ENCODE data around the gene IFNA21. TPM values are rescaled to one million over a fixed set of nuclear protein-coding genes. Genes with fewer than 3 reads are reported as not detected.
A peak's percentile ranks its signal among the peaks of the same experiment; 100 is the strongest.
"Not testable (repeated sequence)": the region's sequence is repeated elsewhere in the genome, so short reads cannot be mapped to it uniquely, and the experiment has no call there.

Gene IFNA21
- total and polyA plus RNA-seq, 10 donors, result not detected

DNA sequence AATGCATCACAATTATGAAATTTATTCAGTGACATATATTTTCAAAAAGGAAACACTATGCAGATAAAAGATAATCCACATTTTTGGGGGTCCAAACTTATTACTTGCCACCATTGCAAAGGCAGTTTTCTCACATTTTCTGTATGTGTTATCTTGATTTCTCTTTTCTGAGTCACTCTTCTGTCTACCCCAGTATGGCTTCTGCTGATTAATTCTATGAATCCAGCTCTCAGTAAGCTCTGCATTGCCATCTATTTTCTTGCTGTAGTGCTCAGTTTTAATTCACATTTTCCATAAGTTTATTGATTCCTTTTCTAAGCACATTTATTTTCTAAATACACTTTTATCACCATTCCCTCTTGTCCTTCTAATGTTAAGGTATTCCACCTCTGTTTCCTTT is 38.7 kb upstream of the IFNA21 start:
- Histone ChIP-seq H3K4me3 (no peak overlapping the region), H3K4me1 (no peaks in the 10 kb centered on the region), H3K9me3 (peaks cover 0 to 4% (median 0%) of the 10 kb centered on the region in 8 donors), H3K27ac (no peak overlapping the region), H3K36me3 (no peaks in the 10 kb centered on the region), H3K27me3 (replicated peaks in 1 of 7) (no peaks in the 10 kb centered on the region)
- no peak for TF ChIP-seq POLR2A (IDR thresholded peaks at IDR 0.05)
- TF ChIP-seq, protein P1, sequence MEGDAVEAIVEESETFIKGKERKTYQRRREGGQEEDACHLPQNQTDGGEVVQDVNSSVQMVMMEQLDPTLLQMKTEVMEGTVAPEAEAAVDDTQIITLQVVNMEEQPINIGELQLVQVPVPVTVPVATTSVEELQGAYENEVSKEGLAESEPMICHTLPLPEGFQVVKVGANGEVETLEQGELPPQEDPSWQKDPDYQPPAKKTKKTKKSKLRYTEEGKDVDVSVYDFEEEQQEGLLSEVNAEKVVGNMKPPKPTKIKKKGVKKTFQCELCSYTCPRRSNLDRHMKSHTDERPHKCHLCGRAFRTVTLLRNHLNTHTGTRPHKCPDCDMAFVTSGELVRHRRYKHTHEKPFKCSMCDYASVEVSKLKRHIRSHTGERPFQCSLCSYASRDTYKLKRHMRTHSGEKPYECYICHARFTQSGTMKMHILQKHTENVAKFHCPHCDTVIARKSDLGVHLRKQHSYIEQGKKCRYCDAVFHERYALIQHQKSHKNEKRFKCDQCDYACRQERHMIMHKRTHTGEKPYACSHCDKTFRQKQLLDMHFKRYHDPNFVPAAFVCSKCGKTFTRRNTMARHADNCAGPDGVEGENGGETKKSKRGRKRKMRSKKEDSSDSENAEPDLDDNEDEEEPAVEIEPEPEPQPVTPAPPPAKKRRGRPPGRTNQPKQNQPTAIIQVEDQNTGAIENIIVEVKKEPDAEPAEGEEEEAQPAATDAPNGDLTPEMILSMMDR (IDR thresholded peaks at IDR 0.05 in 8 of 11, conservative IDR thresholded peaks at IDR 0.05 in 3 of 11), result no peak
- TF ChIP-seq POLR2AphosphoS5 (IDR thresholded peaks at IDR 0.05), result no peak
- intact Hi-C loops (cut with DNase I; ENCODE audit: low total_unique reads), result no loop called here
- DNase-seq, result no peak

DNA sequence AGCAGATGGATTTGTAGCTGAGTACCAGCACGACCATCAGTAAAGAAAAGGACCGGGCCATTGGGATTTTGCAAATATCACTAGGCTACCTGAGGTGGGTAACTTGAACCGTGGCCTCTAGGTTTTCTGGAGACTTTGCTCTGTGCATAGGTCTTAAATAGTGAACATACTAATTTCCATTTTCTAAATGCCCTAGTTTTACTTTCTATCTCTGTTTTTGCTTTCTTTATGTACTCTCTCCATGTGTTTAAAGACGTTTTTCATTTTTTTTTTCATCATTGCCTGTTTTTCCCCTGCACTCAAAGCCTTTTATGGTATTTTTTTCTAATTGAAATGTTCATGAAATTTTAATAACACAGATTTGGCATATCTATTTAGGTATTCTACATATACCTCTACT is 35.6 kb upstream of the IFNA21 start, which contains the start of gene IFNA7:
Gene IFNA7 (minus strand): TSS at position 101 of the 400 bp plus-strand sequence. CDS start 40 bp downstream, at position 61.
- DNase-seq; H3K4me1 ChIP-seq; H3K27me3 ChIP-seq (replicated peaks in 1 of 7); intact Hi-C loops (cut with DNase I; ENCODE audit: low total_unique reads); H3K4me3 ChIP-seq; H3K36me3 ChIP-seq; H3K9me3 ChIP-seq; H3K27ac ChIP-seq: not testable (repeated sequence)
- WGBS, 5 donors, result 63 to 81% (median 73%) methylated on average over 4 of the region's 4 CpGs

DNA sequence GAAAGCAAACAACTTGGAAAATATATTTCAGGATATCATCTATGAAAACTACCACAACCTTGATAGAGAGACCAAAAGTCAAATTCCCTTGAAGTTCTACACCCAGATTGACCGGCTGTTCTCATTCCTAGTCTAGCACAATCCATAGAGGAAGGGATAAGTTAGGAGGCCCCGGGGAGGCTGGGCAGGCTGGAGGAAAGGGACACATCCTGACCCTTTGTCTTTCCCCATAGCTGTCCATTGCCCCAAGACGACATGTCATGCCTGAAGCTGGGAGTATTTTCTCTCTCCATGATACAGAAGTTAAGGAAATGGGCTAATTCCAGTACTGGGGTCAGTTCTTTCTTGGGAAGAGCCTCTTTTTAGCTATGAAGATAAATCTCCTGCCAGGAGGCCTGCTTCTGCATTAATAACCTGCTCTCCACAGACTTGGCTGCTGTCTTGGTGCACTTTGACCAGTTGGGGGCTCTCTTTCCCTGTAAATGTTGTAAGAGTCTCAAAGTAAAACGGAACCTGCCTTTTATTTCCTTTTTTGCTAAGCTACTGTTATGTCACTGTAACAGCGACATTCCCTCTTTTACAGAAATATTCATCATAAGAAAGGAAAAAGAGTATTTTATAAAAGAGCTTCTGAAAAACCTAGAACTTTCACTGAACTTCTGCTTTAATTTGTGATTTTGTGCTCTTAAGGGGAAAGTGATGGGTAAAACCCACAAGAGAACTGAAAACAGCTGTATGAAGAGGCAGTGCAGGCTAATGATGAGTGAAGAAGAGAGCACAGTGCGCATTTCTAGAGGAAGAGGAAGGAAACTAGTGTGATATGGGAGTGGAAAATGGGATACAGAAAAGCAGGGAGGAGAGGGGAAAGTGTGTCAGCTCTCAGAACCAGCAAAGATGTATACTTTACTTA is 28.7 kb upstream of the IFNA21 start:
- H3K36me3 ChIP-seq; H3K27ac ChIP-seq; DNase-seq; H3K9me3 ChIP-seq; H3K4me1 ChIP-seq; H3K27me3 ChIP-seq (replicated peaks in 1 of 7); H3K4me3 ChIP-seq; intact Hi-C loops (cut with DNase I; ENCODE audit: low total_unique reads): not testable (repeated sequence)
- TF ChIP-seq, protein P1 (IDR thresholded peaks at IDR 0.05 in 8 of 11, conservative IDR thresholded peaks at IDR 0.05 in 3 of 11), result peak in 10 of 11 experiments; percentile 30 to 77 (median 55)
- WGBS, 5 donors, result 31 to 38% (median 33%) methylated on average over 6 of the region's 6 CpGs

DNA sequence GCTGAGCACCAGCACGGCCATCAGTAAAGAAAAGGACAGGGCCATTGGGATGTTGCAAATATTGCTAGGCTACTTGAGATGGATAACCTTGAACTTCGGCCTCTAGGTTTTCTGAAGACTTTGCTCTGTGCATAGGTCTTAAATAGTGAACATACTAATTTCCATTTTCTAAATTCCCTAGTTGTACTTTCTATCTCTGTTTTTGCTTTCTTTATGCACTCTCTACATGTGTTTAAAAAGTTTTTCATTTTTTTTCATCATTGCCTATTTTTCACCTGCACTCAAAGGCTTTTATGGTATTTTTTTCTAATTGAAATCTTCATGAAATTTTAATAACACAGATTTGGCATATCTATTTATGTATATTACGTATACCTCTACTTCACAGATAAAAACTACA is 21.0 kb upstream of the IFNA21 start, which contains the start of gene IFNA4:
Gene IFNA4 (minus strand): TSS at position 101 of the 400 bp plus-strand sequence. CDS start 56 bp downstream, at position 45.
- DNase-seq; H3K36me3 ChIP-seq; H3K9me3 ChIP-seq; H3K27ac ChIP-seq; H3K4me3 ChIP-seq; H3K4me1 ChIP-seq; intact Hi-C loops (cut with DNase I; ENCODE audit: low total_unique reads); H3K27me3 ChIP-seq (replicated peaks in 1 of 7): not testable (repeated sequence)
- 85 to 93% (median 89%) methylated on average over 3 of the region's 3 CpGs for WGBS, 5 donors

DNA sequence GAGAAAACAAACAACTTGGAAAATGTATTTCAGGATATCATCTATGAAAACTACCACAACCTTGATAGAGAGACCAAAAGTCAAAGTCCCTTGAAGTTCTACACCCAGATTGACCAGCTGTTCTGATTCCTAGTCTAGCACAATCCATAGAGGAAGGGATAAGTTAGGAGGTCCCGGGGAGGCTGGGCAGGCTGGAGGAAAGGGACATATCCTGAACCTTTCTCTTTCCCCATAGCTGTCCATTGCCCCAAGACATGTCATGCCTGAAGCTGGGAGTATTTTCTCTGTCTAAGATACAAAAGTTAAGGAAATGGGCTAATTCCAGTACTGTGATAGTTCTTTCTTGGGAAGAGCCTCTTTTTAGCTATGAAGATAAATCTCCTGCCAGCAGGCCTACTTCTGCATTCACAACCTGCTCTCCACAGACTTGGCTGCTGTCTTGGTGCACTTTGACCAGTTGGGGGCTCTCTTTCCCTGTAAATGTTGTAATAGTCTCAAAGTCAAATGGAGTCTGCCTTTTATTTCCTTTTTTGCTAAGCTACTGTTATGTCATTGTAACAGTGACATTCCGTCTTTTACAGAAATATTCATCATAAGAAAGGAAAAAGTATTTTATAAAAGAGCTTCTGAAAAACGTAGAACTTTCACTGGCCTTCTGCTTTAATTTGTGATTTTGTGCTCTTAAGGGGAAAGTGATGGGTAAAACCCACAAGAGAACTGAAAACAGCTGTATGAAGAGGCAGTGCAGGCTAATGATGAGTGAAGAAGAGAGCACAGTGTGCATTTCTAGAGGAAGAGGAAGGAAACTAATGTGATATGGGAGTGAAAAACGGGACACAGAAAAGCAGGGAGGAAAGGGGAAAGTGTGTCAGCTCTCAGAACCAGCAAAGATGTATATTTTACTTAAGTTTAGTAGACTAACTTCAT is 16.6 kb upstream of the IFNA21 start:
- H3K27ac ChIP-seq; H3K9me3 ChIP-seq; H3K4me1 ChIP-seq; H3K27me3 ChIP-seq (replicated peaks in 1 of 7); H3K36me3 ChIP-seq; DNase-seq; H3K4me3 ChIP-seq; intact Hi-C loops (cut with DNase I; ENCODE audit: low total_unique reads): not testable (repeated sequence)
- TF ChIP-seq, protein P1 (IDR thresholded peaks at IDR 0.05 in 8 of 11, conservative IDR thresholded peaks at IDR 0.05 in 3 of 11), result peak in 7 of 11 experiments; percentile 26 to 65 (median 57)
- WGBS, 5 donors, result 28 to 38% (median 30%) methylated on average over 4 of the region's 4 CpGs
